BLaER1 (cell line): ENCODE results near the gene SLC4A8.

Experiments
- H3K27ac ChIP-seq: shearing (Covaris generic); formaldehyde crosslinking; 2 replicates; pipeline ENCODE4 v1.8.1; 2022
- H3K27me3 ChIP-seq: shearing (Covaris generic); formaldehyde crosslinking; 2 replicates; pipeline ENCODE4 v1.8.1; 2022
- H3K36me3 ChIP-seq: shearing (Covaris generic); formaldehyde crosslinking; 2 replicates; pipeline ENCODE4 v1.8.1; 2022
- H3K4me1 ChIP-seq: shearing (Covaris generic); formaldehyde crosslinking; 2 replicates; pipeline ENCODE4 v1.8.1; 2022
- H3K4me2 ChIP-seq: shearing (Covaris generic); formaldehyde crosslinking; 2 replicates; pipeline ENCODE4 v1.8.1; 2022
- H3K4me3 ChIP-seq: shearing (Covaris generic); formaldehyde crosslinking; 2 replicates; pipeline ENCODE4 v1.8.1; 2022
- H3K9ac ChIP-seq: shearing (Covaris generic); formaldehyde crosslinking; 2 replicates; pipeline ENCODE4 v1.8.1; 2022
- H3K9me3 ChIP-seq: shearing (Covaris generic); formaldehyde crosslinking; 2 replicates; pipeline ENCODE4 v1.8.1; 2022
- H4K20me1 ChIP-seq: shearing (Covaris generic); formaldehyde crosslinking; 2 replicates; pipeline ENCODE4 v1.8.1; 2022
- Cebpa-rat ChIP-seq: shearing (Covaris generic); IDR thresholded peaks from 2 replicates; pipeline ENCODE4 v1.8.1; 2022

SLC4A8 gene

GRCh38 chr12:51531284-51531977, 106.8 kb downstream of the SLC4A8 start:
- H3K27me3 ChIP-seq = no peaks in the 10 kb centered on the region
- TF ChIP-seq Cebpa-rat = no peak
- H3K36me3 ChIP-seq = no peaks in the 10 kb centered on the region
- H3K4me2 ChIP-seq = peak overlapping the region; percentile 83
- H3K4me1 ChIP-seq = peaks cover 18% of the 10 kb centered on the region
- no peak overlapping the region for H3K4me3 ChIP-seq
- H3K27ac ChIP-seq = no peak overlapping the region
- no peaks in the 10 kb centered on the region for H3K9me3 ChIP-seq
- no peak overlapping the region; the same call in 1 of the 2 replicates for H3K9ac ChIP-seq
- no peaks in the 10 kb centered on the region for H4K20me1 ChIP-seq

DNA sequence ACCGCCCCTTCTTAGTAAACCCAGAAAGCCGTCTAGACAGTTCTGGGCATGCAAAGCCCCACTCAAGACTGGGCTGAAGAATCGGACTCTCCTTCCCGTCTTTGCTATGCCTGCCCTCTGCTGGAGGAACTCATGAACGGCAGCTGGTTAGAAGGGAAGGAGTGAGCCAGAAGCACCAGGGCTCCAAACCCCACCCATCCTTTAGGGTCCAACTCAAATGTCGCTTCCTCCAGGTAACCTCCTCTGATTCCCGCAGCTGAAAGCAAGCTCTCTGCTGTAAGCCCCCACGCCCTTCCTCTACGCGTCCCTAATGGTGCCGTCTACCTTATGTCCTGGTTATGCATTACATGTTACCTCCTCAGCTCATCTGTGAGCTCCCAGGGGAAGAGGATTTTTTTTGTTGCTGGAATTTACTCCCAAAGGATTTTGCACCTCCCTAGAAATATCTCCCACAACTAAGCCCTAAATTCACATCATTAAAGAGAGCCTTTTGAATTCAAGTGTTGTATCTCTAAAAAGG, 107.4 kb downstream of the SLC4A8 start:
- no peaks in the 10 kb centered on the region for H3K27me3 ChIP-seq
- H4K20me1 ChIP-seq = no peaks in the 10 kb centered on the region
- H3K4me1 ChIP-seq = peaks cover 18% of the 10 kb centered on the region
- H3K9ac ChIP-seq = no peak overlapping the region; the same call in 1 of the 2 replicates
- peak overlapping the region; percentile 83 for H3K4me2 ChIP-seq
- no peaks in the 10 kb centered on the region for H3K36me3 ChIP-seq
- H3K27ac ChIP-seq = no peak overlapping the region
- no peaks in the 10 kb centered on the region for H3K9me3 ChIP-seq
- no peak overlapping the region for H3K4me3 ChIP-seq
- TF ChIP-seq Cebpa-rat = no peak

- H3K4me3 ChIP-seq = no peak overlapping the region
- H3K36me3 ChIP-seq = no peaks in the 10 kb centered on the region
- no peak overlapping the region for H3K4me2 ChIP-seq
- H3K9ac ChIP-seq = no peak overlapping the region
- H3K27ac ChIP-seq = no peak overlapping the region
- H3K27me3 ChIP-seq = no peaks in the 10 kb centered on the region
- TF ChIP-seq Cebpa-rat = no peak
- H4K20me1 ChIP-seq = no peaks in the 10 kb centered on the region
- peaks cover 18% of the 10 kb centered on the region for H3K4me1 ChIP-seq
- H3K9me3 ChIP-seq = no peaks in the 10 kb centered on the region
Measured at GRCh38 chr12:51533799-51534198, 109.2 kb downstream of the SLC4A8 start.

DNA sequence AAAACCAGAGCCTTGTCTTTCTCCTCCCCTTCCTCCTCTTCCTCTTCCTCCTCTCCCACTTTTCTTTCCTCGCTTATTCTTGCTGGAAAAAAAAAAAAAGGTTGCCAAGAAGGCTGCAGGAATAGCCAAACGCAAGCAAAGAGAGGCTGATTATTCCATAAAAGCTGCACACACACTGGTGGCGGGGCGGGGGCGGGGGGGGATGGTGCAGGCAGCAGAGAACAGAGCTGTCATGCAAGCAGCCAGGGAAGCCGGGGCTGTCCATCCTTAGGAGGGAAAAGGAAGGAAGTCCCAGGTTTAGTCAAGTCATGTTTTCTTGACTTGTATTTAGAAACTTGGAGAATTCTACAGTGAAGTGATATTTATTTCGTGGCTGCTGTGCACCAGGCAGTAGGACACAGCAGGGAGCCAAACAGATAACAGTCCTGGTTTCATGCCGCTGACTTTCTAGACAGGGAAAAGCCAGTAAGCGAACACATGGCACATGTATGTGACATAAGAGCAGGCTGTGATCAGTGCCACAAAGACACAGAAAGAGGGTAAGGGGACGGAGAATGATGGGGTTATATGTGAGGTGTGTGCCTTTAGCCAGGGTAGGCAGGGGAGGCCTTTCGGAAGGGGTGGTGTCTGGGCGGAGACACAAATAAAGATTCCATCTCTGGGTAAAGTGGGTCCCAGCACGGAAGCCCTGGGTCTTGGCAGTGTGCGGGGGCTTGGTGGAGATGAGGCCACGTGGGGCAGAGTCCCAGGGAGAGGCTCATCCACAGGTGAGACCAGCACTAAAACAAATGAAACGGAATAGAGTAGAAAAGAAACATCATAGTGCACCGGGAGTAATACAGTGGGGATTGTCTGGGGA, 109.8 kb downstream of the SLC4A8 start:
- Histone ChIP-seq H3K4me2 (no peak overlapping the region), H3K9me3 (no peaks in the 10 kb centered on the region), H3K4me3 (no peak overlapping the region), H3K36me3 (no peaks in the 10 kb centered on the region), H3K9ac (no peak overlapping the region), H3K4me1 (peaks cover 18% of the 10 kb centered on the region), H4K20me1 (no peaks in the 10 kb centered on the region), H3K27me3 (no peaks in the 10 kb centered on the region), H3K27ac (no peak overlapping the region)
- TF ChIP-seq Cebpa-rat = no peak

- H3K9ac ChIP-seq = no peak overlapping the region
- TF ChIP-seq Cebpa-rat = no peak
- H3K4me3 ChIP-seq = no peak overlapping the region
- no peaks in the 10 kb centered on the region for H3K36me3 ChIP-seq
- no peaks in the 10 kb centered on the region for H3K9me3 ChIP-seq
- H3K27ac ChIP-seq = no peak overlapping the region
- H3K4me1 ChIP-seq = peaks cover 12% of the 10 kb centered on the region
- H4K20me1 ChIP-seq = no peaks in the 10 kb centered on the region
- H3K4me2 ChIP-seq = no peak overlapping the region
- H3K27me3 ChIP-seq = no peaks in the 10 kb centered on the region
Measured at GRCh38 chr12:51536159-51536558, 111.5 kb downstream of the SLC4A8 start.

- Histone ChIP-seq H3K4me3 (no peak overlapping the region), H3K4me2 (no peak overlapping the region), H3K9ac (no peak overlapping the region), H3K36me3 (no peaks in the 10 kb centered on the region), H3K4me1 (no peaks in the 10 kb centered on the region), H3K27ac (no peak overlapping the region), H3K27me3 (no peaks in the 10 kb centered on the region), H4K20me1 (no peaks in the 10 kb centered on the region), H3K9me3 (no peaks in the 10 kb centered on the region)
- TF ChIP-seq Cebpa-rat = no peak
Measured at GRCh38 chr12:51538149-51538548, 113.5 kb downstream of the SLC4A8 start.

DNA sequence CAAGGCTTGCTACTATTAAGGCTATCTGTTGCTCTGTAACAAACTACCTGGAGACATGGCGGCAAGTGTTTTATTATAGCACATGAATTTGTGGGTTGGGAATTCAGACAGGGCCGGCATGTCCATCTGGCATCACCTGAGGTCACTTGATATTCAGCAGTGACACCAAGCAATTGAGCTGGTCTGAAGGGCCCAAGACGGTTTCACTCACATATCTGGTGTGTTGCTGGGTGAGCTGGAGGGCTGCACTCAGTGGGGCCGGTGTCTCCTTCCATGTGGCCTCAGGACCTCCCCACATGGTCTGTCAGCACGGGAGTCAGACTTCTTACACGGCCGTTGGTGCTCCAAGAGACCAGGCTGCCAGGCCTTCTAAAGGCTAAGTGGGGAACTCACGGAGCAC, 114.0 kb downstream of the SLC4A8 start:
- Histone ChIP-seq H3K36me3 (no peaks in the 10 kb centered on the region), H3K4me2 (no peak overlapping the region), H3K4me3 (no peak overlapping the region), H3K27me3 (no peaks in the 10 kb centered on the region), H3K4me1 (no peaks in the 10 kb centered on the region), H3K9ac (no peak overlapping the region), H4K20me1 (no peaks in the 10 kb centered on the region), H3K27ac (no peak overlapping the region), H3K9me3 (no peaks in the 10 kb centered on the region)
- no peak for TF ChIP-seq Cebpa-rat

DNA sequence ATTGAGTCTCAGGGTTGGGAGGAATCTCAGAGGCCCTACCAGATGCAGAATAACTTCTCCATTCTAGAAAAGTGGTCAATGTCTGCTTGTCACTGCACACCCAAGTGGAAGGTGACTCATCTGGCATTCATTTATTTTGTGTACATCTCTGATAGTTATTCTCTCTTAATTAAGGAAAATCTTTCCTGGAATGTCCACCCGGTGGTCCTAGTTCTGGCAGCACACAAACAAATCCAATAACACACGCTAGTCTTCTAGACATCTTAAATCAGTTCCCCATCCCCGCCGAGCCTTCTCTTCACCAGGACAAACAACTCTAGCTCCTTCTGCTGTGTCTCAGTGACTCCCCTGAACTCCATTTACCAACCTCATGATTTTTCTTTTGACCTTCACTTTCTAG, 116.4 kb downstream of the SLC4A8 start:
- H3K27ac ChIP-seq = no peak overlapping the region
- H3K36me3 ChIP-seq = no peaks in the 10 kb centered on the region
- H4K20me1 ChIP-seq = no peaks in the 10 kb centered on the region
- no peak overlapping the region for H3K4me3 ChIP-seq
- no peak overlapping the region for H3K9ac ChIP-seq
- no peaks in the 10 kb centered on the region for H3K27me3 ChIP-seq
- TF ChIP-seq Cebpa-rat = no peak
- H3K4me2 ChIP-seq = no peak overlapping the region
- peaks cover 7% of the 10 kb centered on the region; the same call in 1 of the 2 replicates for H3K9me3 ChIP-seq
- no peaks in the 10 kb centered on the region for H3K4me1 ChIP-seq

- no peak overlapping the region for H3K4me3 ChIP-seq
- no peaks in the 10 kb centered on the region for H4K20me1 ChIP-seq
- H3K9me3 ChIP-seq = peaks cover 7% of the 10 kb centered on the region; the same call in 1 of the 2 replicates
- no peak for TF ChIP-seq Cebpa-rat
- no peaks in the 10 kb centered on the region for H3K4me1 ChIP-seq
- no peaks in the 10 kb centered on the region for H3K27me3 ChIP-seq
- H3K4me2 ChIP-seq = no peak overlapping the region
- no peak overlapping the region for H3K27ac ChIP-seq
- H3K9ac ChIP-seq = no peak overlapping the region
- H3K36me3 ChIP-seq = no peaks in the 10 kb centered on the region
Measured at GRCh38 chr12:51546097-51546496, 121.5 kb downstream of the SLC4A8 start.

GRCh38 chr12:51547606-51548005, 123.0 kb downstream of the SLC4A8 start:
- H3K27ac ChIP-seq = no peak overlapping the region
- no peaks in the 10 kb centered on the region for H3K27me3 ChIP-seq
- H3K4me3 ChIP-seq = no peak overlapping the region
- H3K9ac ChIP-seq = no peak overlapping the region
- H3K4me2 ChIP-seq = no peak overlapping the region
- no peaks in the 10 kb centered on the region for H3K4me1 ChIP-seq
- no peaks in the 10 kb centered on the region for H3K36me3 ChIP-seq
- H3K9me3 ChIP-seq = peaks cover 7% of the 10 kb centered on the region; the same call in 1 of the 2 replicates
- TF ChIP-seq Cebpa-rat = no peak
- no peaks in the 10 kb centered on the region for H4K20me1 ChIP-seq
